ENCODE measurements around the gene AXIN1. TPM values are rescaled to one million over a fixed set of nuclear protein-coding genes. Genes with fewer than 3 reads are reported as not detected.
A peak's percentile ranks its signal among the peaks of the same experiment; 100 is the strongest.

The AXIN1 gene
- polyA plus RNA-seq, 1 donor from 2014 or later, result 1.6 TPM

DNA sequence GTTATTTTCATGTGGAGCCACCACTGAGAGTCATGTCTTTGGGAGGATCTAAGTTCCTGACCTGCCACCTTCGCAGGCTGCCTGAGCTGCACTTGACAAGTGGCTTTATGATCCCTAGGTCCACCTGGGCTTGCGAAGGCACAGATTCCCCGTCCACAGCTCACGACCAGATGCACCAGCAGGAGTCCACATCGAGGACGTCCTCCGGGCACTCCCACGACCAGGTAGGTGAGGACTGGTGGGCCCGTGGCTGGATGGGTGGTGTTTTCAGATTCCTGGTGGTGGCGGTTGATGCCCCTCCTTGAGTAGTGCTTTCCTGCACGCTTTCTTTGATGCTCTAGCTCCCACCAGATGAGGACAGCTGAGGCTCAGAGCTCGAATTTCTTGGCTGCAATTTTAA lies 103.1 kb downstream of the AXIN1 start:
- no peak overlapping the region for H3K4me3 Mint-ChIP-seq
- H3K4me1 Mint-ChIP-seq, result peaks cover 5 to 9% (median 8%) of the 10 kb centered on the region in 3 donors
- no peaks in the 10 kb centered on the region for H3K27me3 Mint-ChIP-seq
- peaks cover 11% of the 10 kb centered on the region for H3K36me3 Mint-ChIP-seq
- H3K9me3 Mint-ChIP-seq, result no peaks in the 10 kb centered on the region
- no peak overlapping the region for H3K27ac Mint-ChIP-seq

- Mint-ChIP-seq H3K9me3 (no peaks in the 10 kb centered on the region), H3K36me3 (peaks cover 9% of the 10 kb centered on the region), H3K4me1 (peaks cover 0 to 3% (median 1%) of the 10 kb centered on the region in 3 donors), H3K27me3 (no peaks in the 10 kb centered on the region), H3K27ac (no peak overlapping the region), H3K4me3 (no peak overlapping the region)
These were observed 105.5 kb downstream of the AXIN1 start for GRCh38 chr16:247027-247426.

GRCh38 chr16:245105-245504 lies 107.4 kb downstream of the AXIN1 start:
- Mint-ChIP-seq H3K36me3 (peaks cover 2% of the 10 kb centered on the region), H3K27ac (no peak overlapping the region), H3K4me1 (peaks cover 0 to 5% (median 3%) of the 10 kb centered on the region in 3 donors), H3K27me3 (no peaks in the 10 kb centered on the region), H3K9me3 (no peaks in the 10 kb centered on the region), H3K4me3 (no peak overlapping the region)

DNA sequence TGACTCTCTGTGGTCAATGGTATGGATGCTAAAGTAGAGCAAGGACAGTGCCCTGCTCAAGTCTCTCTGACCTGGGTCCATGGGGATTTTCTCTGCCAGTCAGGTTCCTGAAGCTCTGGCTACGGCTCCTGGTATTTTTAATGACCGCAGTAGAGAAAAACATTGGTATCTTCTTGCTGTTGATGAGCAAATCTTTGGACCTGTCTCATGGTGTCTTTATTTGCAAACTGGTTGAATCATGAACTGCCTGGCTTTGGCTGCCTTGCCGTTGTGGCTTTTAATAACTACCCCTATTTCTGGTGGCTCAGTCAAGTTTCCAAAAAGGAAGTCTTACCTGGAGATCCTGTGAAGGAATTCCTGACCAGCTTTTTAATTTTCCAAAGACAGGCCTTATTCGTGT lies 109.2 kb downstream of the AXIN1 start:
- Mint-ChIP-seq H3K27ac (no peak overlapping the region), H3K4me1 (peaks cover 3 to 10% (median 6%) of the 10 kb centered on the region in 3 donors), H3K4me3 (no peak overlapping the region), H3K36me3 (peaks cover 4% of the 10 kb centered on the region), H3K27me3 (no peaks in the 10 kb centered on the region), H3K9me3 (no peaks in the 10 kb centered on the region)

- Mint-ChIP-seq H3K4me3 (no peak overlapping the region), H3K4me1 (peaks cover 3 to 10% (median 6%) of the 10 kb centered on the region in 3 donors), H3K36me3 (peaks cover 2% of the 10 kb centered on the region), H3K27ac (no peak overlapping the region), H3K27me3 (no peaks in the 10 kb centered on the region), H3K9me3 (no peaks in the 10 kb centered on the region)
These were observed 110.2 kb downstream of the AXIN1 start for GRCh38 chr16:242281-242680.

DNA sequence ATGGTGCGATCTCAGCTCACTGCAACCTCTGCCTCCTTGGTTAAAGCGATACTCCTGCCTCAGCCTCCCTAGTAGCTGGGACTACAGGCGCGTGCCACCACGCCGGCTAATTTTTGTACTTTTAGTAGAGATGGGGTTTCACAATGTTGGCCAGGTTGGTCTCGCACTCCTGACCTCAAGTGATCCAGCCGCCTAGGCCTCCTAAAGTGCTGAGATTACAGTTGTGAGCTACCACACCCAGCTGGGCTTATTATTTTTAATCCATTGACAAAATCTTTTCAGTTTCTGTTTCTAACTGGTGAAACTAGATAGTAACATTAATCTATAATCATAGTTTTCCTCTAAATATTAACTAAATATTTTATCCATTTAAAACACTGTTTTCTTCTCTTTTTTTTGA lies 112.0 kb downstream of the AXIN1 start:
- H3K4me1 Mint-ChIP-seq, result peaks cover 5 to 13% (median 6%) of the 10 kb centered on the region in 3 donors
- H3K36me3 Mint-ChIP-seq, result peaks cover 2% of the 10 kb centered on the region
- peak overlapping the region in 1 of 3 donors; percentile 28 for H3K27ac Mint-ChIP-seq
- no peaks in the 10 kb centered on the region for H3K9me3 Mint-ChIP-seq
- no peaks in the 10 kb centered on the region for H3K27me3 Mint-ChIP-seq
- no peak overlapping the region for H3K4me3 Mint-ChIP-seq

DNA sequence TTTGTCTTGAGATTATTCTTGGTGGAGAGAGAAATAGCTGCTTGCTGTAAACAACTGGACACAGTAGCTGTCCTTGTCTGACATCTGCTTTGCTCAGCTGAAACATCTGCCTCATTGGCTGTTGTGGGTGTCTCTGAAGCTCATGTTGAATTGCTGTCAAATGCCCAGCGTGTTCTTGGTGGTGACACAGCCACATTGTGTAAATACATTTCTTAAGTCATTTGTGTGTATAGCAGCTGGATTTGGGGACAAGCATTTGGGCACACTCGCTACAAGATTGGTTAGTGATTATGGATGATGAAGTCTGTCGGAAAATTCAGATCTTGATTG lies 112.6 kb downstream of the AXIN1 start:
- Mint-ChIP-seq H3K27me3 (no peaks in the 10 kb centered on the region), H3K4me3 (peak overlapping the region in 1 of 4 donors; percentile 5), H3K4me1 (peaks cover 9 to 15% (median 10%) of the 10 kb centered on the region in 3 donors)

More for the DNA sequence above, 112.6 kb downstream of the AXIN1 start:
- Mint-ChIP-seq H3K9me3 (no peaks in the 10 kb centered on the region), H3K27ac (peak overlapping the region in 2 of 3 donors; percentile 19 to 21), H3K36me3 (peaks cover 2% of the 10 kb centered on the region)

Other genes with a start within 250 kb of the AXIN1 start
- gene NPRL3, start 214.1 kb downstream of the AXIN1 start, polyA plus RNA-seq, result 15.2 TPM
- not detected for gene HBZ, start 200.1 kb downstream of the AXIN1 start, polyA plus RNA-seq
- not detected for gene HBM, start 186.7 kb downstream of the AXIN1 start, polyA plus RNA-seq
- 88.3 TPM for gene HBA2, start 179.8 kb downstream of the AXIN1 start, polyA plus RNA-seq
- 12.1 TPM for gene HBA1, start 176.0 kb downstream of the AXIN1 start, polyA plus RNA-seq
- gene HBQ1, start 172.3 kb downstream of the AXIN1 start, polyA plus RNA-seq, result not detected
- gene LUC7L, start 123.3 kb downstream of the AXIN1 start, polyA plus RNA-seq, result 17.6 TPM
- 31.5 TPM for gene FAM234A, start 117.9 kb downstream of the AXIN1 start, polyA plus RNA-seq
- not detected for gene RGS11, start 76.8 kb downstream of the AXIN1 start, polyA plus RNA-seq
- not detected for gene ARHGDIG, start 72.1 kb downstream of the AXIN1 start, polyA plus RNA-seq
- not detected for gene PDIA2, start 69.6 kb downstream of the AXIN1 start, polyA plus RNA-seq
- 69.8 TPM for gene MRPL28, start 17.8 kb upstream of the AXIN1 start, polyA plus RNA-seq
- 7.3 TPM for gene PGAP6, start 29.3 kb upstream of the AXIN1 start, polyA plus RNA-seq
- gene NME4, start 44.5 kb upstream of the AXIN1 start, polyA plus RNA-seq, result 106 TPM
- 7.2 TPM for gene DECR2, start 49.2 kb upstream of the AXIN1 start, polyA plus RNA-seq
- gene RAB11FIP3, start 72.9 kb upstream of the AXIN1 start, polyA plus RNA-seq, result 1.9 TPM
- 9.1 TPM for gene CAPN15, start 175.0 kb upstream of the AXIN1 start, polyA plus RNA-seq
- not detected for gene PRR35, start 207.7 kb upstream of the AXIN1 start, polyA plus RNA-seq
- gene NHLRC4, start 214.3 kb upstream of the AXIN1 start, polyA plus RNA-seq, result 4.5 TPM
- gene PIGQ, start 217.2 kb upstream of the AXIN1 start, polyA plus RNA-seq, result 18.9 TPM
- gene RAB40C, start 237.3 kb upstream of the AXIN1 start, polyA plus RNA-seq, result 14.7 TPM